Dedifferentiated amniotic fluid mesenchymal stem cell (primary cell): ENCODE data around the gene PCDHB11.
"Not testable (repeated sequence)": the region's sequence is repeated elsewhere in the genome, so short reads cannot be mapped to it uniquely, and the experiment has no call there.

Experiments used
- DNase-seq: peaks from one replicate; pipeline ENCODE4 v3.0.0-alpha.2; 2016; ENCODE audit errors: extremely low spot score

PCDHB11 gene

DNA sequence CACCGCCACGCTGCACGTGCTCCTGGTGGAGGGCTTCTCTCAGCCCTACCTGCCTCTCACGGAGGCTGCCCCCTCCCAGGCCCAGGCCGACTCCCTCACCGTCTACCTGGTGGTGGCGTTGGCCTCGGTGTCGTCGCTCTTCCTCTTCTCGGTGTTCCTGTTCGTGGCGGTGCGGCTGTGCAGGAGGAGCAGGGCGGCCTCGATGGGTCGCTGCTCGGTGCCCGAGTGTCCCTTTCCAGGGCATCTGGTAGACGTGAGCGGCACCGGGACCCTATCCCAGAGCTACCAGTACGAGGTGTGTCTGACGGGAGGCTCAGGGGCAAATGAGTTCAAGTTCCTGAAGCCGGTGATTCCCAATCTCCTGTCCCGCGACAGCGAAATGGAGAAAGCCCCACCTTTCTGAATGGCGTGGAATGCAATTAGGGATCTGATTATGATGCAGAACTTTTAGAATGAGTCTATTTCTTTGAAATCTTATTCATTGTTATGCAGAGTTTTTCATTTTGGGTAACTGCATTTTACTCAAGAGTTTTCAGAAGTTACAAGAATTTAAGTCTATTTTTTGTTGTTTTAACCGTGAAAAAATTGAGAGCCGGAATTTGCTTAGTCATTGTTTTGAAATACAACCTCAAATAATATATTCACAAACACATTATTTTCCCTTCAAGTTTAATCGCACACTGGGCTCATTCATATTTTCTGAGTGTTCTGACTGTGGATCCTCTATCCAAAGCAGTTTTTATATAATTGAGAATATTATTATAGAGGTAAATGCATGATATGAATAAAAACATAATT, 37.3 kb downstream of the PCDHB11 start:
- DNase-seq: no peak

DNA sequence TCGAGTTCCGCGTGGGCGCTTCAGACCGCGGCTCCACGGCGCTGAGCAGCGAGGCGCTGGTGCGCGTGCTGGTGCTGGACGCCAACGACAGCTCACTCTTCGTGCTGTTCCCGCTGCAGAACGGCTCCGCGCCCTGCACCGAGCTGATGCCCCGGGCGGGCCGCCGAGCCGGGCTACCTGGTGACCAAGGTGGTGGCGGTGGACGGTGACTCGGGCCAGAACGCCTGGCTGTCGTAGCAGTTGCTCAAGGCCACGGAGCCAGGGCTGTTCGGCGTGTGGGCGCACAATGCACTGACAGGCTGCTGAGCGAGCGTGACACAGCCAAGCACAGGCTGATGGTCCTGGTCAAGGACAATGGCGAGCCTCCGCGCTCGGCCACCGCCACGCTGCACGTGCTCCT, 42.1 kb downstream of the PCDHB11 start:
- DNase-seq: no peak

DNA sequence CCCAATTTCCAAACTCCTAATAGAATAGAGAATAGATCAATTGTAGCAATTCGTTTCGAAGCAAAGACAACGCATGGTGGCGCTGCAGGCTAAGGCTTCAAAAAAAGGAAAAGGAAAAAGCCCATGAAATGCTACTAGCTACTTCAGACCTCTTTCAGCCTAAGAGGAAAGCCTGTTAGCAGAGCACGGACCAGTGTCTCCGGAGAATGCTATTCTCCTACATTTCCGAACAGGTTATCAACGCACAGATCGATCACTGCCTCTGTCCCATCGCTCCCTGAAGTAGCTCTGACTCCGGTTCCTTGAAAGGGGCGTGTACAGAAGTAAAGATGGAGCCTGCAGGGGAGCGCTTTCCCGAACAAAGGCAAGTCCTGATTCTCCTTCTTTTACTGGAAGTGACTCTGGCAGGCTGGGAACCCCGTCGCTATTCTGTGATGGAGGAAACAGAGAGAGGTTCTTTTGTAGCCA, 45.9 kb downstream of the PCDHB11 start, which contains the start of gene PCDHB15:
PCDHB15 (plus strand) TSS at position 146 of the 468 bp plus-strand sequence; CDS start at position 330, 184 bp downstream.
- DNase-seq: no peak

DNA sequence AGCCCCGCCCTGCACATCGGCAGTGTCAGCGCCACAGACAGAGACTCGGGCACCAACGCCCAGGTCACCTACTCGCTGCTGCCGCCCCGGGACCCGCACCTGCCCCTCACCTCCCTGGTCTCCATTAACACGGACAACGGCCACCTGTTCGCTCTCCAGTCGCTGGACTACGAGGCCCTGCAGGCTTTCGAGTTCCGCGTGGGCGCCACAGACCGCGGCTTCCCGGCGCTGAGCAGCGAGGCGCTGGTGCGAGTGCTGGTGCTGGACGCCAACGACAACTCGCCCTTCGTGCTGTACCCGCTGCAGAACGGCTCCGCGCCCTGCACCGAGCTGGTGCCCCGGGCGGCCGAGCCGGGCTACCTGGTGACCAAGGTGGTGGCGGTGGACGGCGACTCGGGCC, 47.5 kb downstream of the PCDHB11 start:
- not testable (repeated sequence) for DNase-seq

DNA sequence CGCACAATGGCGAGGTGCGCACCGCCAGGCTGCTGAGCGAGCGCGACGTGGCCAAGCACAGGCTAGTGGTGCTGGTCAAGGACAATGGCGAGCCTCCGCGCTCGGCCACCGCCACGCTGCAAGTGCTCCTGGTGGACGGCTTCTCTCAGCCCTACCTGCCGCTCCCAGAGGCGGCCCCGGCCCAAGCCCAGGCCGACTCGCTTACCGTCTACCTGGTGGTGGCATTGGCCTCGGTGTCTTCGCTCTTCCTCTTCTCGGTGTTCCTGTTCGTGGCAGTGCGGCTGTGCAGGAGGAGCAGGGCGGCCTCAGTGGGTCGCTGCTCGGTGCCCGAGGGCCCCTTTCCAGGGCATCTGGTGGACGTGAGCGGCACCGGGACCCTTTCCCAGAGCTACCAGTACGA, 48.0 kb downstream of the PCDHB11 start:
- DNase-seq: not testable (repeated sequence)

DNA sequence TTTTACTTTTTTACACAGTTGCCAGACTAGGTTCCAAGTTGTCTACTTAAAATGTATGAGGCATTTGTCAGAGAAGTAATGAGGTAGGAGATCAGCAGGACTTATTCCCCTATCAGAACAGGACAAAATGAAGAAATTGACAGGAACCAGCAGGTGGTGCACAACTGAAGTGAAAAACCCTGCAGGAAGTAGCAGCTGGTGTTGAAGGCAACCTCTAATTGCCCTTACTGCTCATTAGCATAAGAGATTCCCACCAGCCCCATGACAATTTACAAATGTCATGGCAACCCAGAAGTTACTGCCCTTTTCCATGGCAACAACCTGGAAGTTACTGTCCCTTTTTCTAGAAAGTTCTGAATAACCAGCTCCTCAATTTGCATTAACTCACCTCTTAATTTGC, 51.1 kb downstream of the PCDHB11 start:
- DNase-seq: no peak
